ENCODE results near the gene LAMB2. TPM values are rescaled to one million over a fixed set of nuclear protein-coding genes. Genes with fewer than 3 reads are reported as not detected.

Gene LAMB2
- total RNA-seq, 1 experiment from 2014 or later, result 98.6 TPM

DNA sequence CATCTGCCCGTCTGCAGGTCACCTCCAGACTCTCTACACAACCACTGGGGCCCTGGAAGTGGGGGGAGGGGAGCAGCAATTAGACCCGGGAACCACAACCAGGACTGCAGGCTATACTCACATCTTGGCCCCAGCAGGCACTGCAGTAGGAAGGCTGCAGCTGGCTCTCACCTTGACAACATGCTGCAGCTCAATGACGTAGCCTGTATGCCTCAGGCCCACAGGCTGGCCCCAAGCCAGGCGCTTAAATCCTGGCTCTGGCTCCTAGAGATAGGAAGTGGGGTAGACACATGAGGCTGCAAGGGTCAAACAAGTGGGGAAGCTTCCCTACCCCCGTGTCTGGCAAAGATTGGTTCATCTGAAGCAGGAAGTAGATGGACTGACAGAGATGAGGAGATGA, 34.4 kb downstream of the LAMB2 start:
- in situ Hi-C loops (cut with HindIII; ENCODE audit: low pct_unique_long_range_greater_than_20kb, low sequenced_read_pairs), result no loop called here
- no peak for DNase-seq (ENCODE audit: low read depth)

DNA sequence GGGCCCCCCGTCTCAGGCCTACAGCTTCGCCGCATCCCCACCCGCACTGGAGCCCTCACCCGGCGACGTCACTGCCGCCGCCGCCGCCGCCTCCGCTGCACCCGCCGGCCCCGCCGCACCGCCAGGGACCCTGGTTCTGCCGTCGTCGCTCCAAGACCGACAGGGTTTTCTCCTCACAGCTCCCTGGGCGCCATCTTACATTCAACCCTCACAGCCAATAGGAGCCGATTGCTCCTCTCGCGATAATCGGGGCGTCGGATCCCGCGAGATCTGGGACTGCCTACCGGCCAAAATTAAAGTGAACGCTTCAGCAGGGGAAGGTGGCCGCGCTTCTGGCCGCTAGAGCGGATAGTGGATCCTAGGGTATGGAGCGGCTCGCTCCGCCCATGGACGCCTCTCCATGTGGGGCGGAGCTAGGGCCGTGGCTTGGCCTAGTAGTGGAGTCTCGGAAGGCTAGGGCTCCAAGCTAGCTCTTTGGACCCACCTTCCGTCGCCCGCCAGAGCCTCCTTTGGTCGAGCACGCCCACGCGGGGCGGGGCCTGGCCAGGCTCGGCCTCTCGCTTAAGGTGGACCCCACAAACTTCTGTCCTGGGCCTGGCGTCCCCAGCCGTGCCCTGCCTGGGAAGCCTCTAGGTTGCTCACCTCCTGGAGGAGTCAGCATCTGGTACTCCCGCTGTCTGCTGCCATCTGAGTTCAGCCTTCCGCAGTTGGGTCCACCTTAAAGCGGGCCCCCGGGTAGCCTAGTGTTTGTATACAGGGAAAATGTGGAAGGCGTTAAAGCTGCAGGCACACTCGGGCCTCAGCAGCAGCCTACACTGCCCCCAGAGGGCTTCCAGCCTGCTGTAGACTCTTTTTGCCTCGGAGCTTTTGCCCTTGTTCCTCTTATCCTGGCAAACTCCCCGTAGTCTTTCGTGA, 38.7 kb downstream of the LAMB2 start, which contains the start of gene QRICH1:
Gene QRICH1, minus strand, starts transcription at position 219 of the 915 bp plus-strand sequence. CDS start 17,054 bp downstream, outside the sequence.
- peak; percentile 98 for DNase-seq (ENCODE audit: low read depth)
- in situ Hi-C loops (cut with HindIII; ENCODE audit: low pct_unique_long_range_greater_than_20kb, low sequenced_read_pairs), result no loop called here

DNA sequence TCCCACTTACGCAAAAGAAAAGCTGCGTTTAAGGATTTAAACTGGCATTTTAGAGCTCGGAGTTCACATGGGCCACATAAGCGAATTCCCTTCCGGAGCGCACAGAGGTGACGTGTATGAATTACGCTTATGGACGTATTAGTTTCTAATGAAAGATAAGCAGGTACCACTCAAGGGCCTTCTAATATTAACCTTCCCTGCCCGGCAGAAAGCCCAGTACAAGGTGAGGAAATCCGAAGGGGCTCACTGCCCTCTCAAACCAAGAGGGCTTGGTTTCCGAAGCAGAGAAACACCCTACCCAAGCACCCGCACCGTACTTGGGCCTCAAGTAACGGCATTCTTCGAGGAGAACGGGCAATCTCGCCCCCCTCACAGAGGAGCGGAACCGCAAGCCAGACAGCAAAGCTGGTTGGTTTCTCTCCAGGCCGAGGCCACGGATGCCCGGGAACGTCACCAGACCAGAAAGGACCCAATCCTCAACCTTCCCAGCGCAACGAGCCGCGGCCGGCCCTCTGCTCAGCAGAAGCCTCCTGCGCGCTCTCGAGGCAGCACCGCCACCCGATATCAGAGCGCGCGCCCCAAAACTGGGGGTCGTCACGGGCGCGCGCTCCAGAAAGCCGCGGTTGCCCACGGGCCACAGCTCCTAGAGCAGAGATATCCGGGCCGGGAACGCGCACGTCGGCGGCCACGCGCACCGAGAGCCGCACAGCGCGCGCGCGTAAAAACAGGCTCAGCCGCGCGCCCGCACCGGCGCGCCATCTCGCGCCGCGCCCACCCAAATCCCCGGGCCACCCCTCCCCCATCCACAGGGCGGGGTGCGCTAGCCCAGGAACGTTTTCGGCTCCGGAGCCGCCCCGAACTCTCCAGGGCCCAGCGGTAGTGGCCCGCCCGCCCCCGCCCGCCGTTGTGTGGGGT, 39.7 kb downstream of the LAMB2 start:
- in situ Hi-C loops (cut with HindIII; ENCODE audit: low pct_unique_long_range_greater_than_20kb, low sequenced_read_pairs), result no loop called here
- DNase-seq (ENCODE audit: low read depth), result peak; percentile 73

DNA sequence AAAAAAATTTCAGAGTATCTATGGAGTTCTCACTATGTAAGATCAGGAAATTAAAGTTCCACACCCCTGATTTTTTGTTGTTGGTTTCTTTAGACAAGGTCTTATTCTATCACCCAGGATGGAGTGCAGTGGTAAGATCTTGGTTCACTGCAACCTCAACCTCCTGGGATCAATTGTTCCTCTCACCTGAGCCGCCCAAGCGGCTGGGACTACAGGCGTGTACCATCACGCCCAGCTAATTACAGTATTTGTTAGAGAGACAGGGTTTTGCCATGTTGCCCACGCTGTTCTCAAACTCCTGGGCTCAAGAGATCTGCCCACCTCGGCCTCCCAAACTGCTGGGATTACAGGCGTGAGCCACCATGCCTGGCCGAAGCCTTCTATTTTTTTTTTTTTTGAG, 51.4 kb downstream of the LAMB2 start:
- in situ Hi-C loops (cut with HindIII; ENCODE audit: low pct_unique_long_range_greater_than_20kb, low sequenced_read_pairs), result no loop called here
- DNase-seq (ENCODE audit: low read depth), result no peak

DNA sequence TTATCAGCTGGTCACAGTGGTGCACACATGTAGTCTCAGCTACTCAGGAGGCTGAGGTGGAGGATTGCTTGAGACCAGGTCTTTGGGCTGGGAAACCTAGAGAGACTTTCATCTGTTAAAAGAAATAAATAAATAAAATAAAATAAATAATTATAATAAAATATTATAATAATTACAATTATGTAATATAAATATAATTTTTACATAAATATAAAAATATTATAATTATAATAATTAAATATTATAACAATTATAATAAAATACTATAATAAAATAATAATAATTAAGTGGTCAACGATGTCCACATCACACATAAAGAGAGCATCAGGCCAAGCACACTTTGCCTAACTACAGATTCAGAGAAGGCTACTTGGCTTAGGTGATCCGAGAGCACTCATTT, 53.6 kb downstream of the LAMB2 start:
- in situ Hi-C loops (cut with HindIII; ENCODE audit: low pct_unique_long_range_greater_than_20kb, low sequenced_read_pairs), result no loop called here
- no peak for DNase-seq (ENCODE audit: low read depth)

DNA sequence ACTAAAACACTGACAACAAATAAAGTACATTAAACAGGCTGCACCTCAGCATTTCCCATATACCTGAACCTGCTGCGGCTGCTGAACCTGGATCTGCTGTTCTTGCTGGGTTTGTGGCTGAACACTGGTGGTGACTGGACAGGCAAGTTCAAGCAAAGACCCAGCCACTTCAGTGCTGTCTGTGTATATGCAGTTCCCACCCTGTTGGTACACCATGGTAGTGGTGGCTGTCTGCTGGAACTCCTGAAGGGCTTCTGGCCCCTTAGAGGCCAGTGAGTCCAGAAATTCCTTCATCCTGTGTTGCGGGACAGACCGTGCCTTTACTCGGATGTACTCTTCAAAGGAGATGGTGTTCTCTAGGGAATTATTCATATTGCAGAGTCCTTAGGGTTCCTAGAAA, 56.2 kb downstream of the LAMB2 start:
- DNase-seq (ENCODE audit: low read depth), result no peak
- in situ Hi-C loops (cut with HindIII; ENCODE audit: low pct_unique_long_range_greater_than_20kb, low sequenced_read_pairs), result no loop called here

DNA sequence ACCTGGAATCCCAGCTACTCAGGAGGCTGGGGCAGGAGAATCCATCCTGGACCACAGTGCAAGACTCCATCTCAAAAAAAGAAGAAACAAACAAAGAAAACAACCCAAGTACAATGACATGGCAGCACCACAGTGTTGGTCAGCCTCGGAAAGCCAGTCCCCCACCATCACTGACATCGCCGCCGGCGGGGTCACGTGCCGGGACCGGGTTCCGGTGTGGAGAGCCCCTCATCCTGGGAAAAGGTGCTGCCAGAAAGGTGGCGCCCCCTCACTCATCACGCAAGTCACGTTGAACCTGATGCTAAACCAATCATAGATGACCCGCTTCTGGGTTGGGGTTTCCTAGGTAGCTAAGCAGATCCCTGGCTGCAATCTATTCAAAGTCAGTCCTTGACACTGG, 56.7 kb downstream of the LAMB2 start:
- no peak for DNase-seq (ENCODE audit: low read depth)
- in situ Hi-C loops (cut with HindIII; ENCODE audit: low pct_unique_long_range_greater_than_20kb, low sequenced_read_pairs), result no loop called here

Other genes with a start within 250 kb of the LAMB2 start
- 11.0 and 26.8 TPM in 2 replicates for gene SLC25A20, start 234.2 kb downstream of the LAMB2 start, total RNA-seq (2014; rRNA removed; shearing (Covaris generic); ENCODE audit: low replicate concordance)
- 67.2 and 83.3 TPM in 2 replicates for gene ARIH2, start 214.2 kb downstream of the LAMB2 start, total RNA-seq (2014; rRNA removed; shearing (Covaris generic); ENCODE audit: low replicate concordance)
- 65.2 and 72.9 TPM in 2 replicates for gene P4HTM, start 142.8 kb downstream of the LAMB2 start, total RNA-seq (2014; rRNA removed; shearing (Covaris generic); ENCODE audit: low replicate concordance)
- gene WDR6, start 125.7 kb downstream of the LAMB2 start, total RNA-seq (2014; rRNA removed; shearing (Covaris generic); ENCODE audit: low replicate concordance), result 38.0 and 38.2 TPM in 2 replicates
- 63.4 and 69.7 TPM in 2 replicates for gene DALRD3, start 114.5 kb downstream of the LAMB2 start, total RNA-seq (2014; rRNA removed; shearing (Covaris generic); ENCODE audit: low replicate concordance)
- 170 and 175 TPM in 2 replicates for gene NDUFAF3, start 110.9 kb downstream of the LAMB2 start, total RNA-seq (2014; rRNA removed; shearing (Covaris generic); ENCODE audit: low replicate concordance)
- gene IMPDH2, start 103.7 kb downstream of the LAMB2 start, total RNA-seq (2014; rRNA removed; shearing (Covaris generic); ENCODE audit: low replicate concordance), result 222 and 291 TPM in 2 replicates
- 88.8 and 107 TPM in 2 replicates for gene QRICH1, start 39.0 kb downstream of the LAMB2 start, total RNA-seq (2014; rRNA removed; shearing (Covaris generic); ENCODE audit: low replicate concordance)
- 241 and 326 TPM in 2 replicates for gene QARS1, start 28.3 kb downstream of the LAMB2 start, total RNA-seq (2014; rRNA removed; shearing (Covaris generic); ENCODE audit: low replicate concordance)
- gene USP19, start 12.2 kb downstream of the LAMB2 start, total RNA-seq (2014; rRNA removed; shearing (Covaris generic); ENCODE audit: low replicate concordance), result 37.0 and 42.1 TPM in 2 replicates
- 22.9 and 31.2 TPM in 2 replicates for gene CCDC71, start 33.3 kb upstream of the LAMB2 start, total RNA-seq (2014; rRNA removed; shearing (Covaris generic); ENCODE audit: low replicate concordance)
- gene KLHDC8B, start 38.5 kb upstream of the LAMB2 start, total RNA-seq (2014; rRNA removed; shearing (Covaris generic); ENCODE audit: low replicate concordance), result 14.8 and 26.2 TPM in 2 replicates
- gene C3orf62, start 144.2 kb upstream of the LAMB2 start, total RNA-seq (2014; rRNA removed; shearing (Covaris generic); ENCODE audit: low replicate concordance), result 0.14 TPM in 1 of 2 replicates, not detected in the other
- gene USP4, start 207.0 kb upstream of the LAMB2 start, total RNA-seq (2014; rRNA removed; shearing (Covaris generic); ENCODE audit: low replicate concordance), result 22.6 and 32.2 TPM in 2 replicates
- gene GPX1, start 225.3 kb upstream of the LAMB2 start, total RNA-seq (2014; rRNA removed; shearing (Covaris generic); ENCODE audit: low replicate concordance), result 420 and 481 TPM in 2 replicates